GM18909 (cell line): ENCODE results near the gene PTPRN2.
"Not testable (repeated sequence)": the region's sequence is repeated elsewhere in the genome, so short reads cannot be mapped to it uniquely, and the experiment has no call there.

Source experiments
- ATAC-seq: cut with Tn5 transposase; IDR thresholded peaks from one replicate; pipeline ENCODE4 v1.9.1; 2021; ENCODE audit warnings: mild to moderate bottlenecking; ENCODE audit not compliant: unreplicated experiment, poor library complexity

Gene PTPRN2

GRCh38 chr7:157678501-157678900 lies 909.1 kb downstream of the PTPRN2 start:
- ATAC-seq, result no peak

DNA sequence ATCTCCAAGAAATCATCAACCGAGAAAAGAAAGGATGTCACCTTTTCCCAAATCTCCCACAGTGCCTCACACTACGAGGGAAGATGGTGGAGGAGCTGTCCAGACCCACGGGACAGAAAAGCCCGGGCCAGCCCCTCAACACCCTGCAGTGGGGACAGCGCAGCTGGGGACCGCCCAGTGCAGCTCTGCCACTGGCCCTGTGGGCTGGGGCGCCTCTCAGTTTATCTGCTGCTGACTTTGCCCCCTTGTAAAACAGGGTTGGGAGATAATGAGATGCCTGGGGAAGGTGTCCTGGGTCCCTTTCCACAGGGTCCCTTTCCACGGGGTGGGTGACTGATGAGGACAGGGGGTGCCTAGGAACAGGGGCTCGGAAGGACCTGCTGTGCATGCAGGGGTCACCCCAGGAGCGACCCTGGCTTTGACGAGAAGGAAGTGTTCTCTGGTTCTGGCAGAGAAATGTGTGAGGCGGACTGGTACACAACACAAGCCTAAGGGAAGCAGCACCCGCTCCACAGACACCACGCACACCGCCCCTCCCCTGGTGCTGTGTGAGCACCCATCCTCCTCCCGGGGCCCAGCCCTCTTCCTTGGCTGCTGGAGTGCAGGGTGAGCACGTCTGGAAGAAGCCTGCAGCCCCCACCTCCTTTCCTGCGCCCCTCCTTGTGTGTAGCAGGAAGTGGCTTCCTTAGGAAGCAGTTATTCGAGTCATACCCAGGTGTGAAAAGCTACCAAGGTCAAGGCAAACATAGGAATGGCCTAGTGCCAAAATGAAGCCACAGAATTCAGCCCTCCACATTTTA lies 911.0 kb downstream of the PTPRN2 start:
- no peak for ATAC-seq

DNA sequence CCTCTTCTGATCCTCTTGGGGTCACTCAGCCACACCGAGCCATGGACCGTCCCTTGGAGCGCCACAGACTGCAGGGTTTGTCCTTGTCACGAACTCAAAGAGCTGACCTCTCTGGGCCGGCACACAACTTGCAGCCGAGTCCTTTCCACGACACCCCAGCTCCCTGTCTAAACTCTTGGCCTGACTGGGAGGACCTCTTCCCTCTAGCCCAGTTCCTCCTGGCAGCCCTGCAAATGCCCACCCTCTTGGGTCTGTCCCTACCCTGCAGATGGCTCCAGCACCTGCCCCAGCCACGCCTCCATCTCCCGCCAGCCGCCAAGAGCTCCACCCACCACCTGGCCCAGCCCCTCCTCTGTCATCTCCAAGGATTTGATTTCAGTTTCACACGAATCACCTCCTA lies 911.6 kb downstream of the PTPRN2 start:
- ATAC-seq, result no peak

DNA sequence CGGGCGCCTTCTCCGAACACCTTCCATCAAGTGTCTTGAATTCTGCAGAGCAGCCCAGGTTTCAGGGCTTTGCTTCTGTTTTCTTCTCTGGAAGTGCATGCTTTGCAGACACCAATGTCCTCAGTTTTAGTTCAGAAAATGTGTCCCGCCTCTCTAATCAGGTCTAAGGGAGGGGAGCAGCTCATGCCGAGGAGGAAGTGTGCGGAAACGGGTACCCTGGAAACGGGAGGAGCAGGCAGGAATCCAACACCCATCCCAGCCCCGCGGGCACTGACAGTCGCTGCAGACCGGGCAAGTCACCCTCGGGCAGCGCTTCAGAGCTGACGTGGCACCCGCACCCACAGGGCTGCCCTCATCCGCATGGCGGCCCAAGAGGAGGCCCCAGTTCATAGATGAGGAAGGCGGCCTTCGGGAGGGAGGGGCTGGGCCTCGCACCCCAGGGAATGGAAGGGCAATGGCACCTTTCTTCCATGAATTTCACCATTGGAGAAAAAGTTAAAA lies 912.1 kb downstream of the PTPRN2 start:
- ATAC-seq, result no peak

GRCh38 chr7:157674715-157675426 lies 912.8 kb downstream of the PTPRN2 start:
- no peak for ATAC-seq

DNA sequence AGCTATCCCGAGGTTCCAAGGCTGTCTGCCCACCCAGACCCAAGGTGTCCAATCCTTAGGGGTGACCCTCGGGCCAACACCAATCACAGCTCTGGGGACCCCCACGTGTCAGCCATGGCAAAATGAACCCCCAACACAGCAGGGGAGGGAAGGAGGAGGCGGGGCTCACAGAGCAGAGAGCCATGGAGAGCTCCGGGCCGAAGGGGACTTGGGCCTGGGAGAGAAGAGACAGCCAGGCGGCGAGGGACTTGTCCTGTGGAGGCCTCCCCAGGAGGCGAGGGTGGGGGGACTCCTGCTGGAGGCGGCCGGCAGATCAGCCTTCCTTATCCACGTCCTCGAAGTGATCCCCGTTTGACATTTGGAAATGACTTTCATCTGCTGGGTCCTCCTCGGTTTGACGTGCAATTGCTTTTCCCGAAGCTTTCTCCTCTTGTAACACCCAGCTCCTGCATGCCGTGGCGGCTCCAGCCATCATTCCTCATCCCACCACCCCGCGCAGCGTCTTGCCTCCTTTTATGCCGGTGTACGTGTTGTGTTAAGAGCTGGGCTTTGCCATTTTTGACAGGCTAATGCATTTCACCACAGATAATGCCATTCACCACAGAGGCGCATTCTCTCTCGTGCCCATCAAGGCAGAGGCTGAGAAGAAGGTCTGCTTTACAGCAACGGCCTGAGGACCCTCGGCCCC lies 913.5 kb downstream of the PTPRN2 start:
- ATAC-seq, result no peak

- no peak for ATAC-seq
Measured at GRCh38 chr7:157673573-157673972, 914.0 kb downstream of the PTPRN2 start.

GRCh38 chr7:157671358-157672255 lies 916.0 kb downstream of the PTPRN2 start:
- no peak for ATAC-seq

- ATAC-seq, result no peak
Measured at GRCh38 chr7:157670490-157671357, 916.9 kb downstream of the PTPRN2 start.

- ATAC-seq, result no peak
Measured at GRCh38 chr7:157669768-157670351, 917.8 kb downstream of the PTPRN2 start.

- ATAC-seq, result no peak
Measured at GRCh38 chr7:157668884-157669767, 918.5 kb downstream of the PTPRN2 start.

- no peak for ATAC-seq
Measured at GRCh38 chr7:157668221-157668883, 919.3 kb downstream of the PTPRN2 start.

DNA sequence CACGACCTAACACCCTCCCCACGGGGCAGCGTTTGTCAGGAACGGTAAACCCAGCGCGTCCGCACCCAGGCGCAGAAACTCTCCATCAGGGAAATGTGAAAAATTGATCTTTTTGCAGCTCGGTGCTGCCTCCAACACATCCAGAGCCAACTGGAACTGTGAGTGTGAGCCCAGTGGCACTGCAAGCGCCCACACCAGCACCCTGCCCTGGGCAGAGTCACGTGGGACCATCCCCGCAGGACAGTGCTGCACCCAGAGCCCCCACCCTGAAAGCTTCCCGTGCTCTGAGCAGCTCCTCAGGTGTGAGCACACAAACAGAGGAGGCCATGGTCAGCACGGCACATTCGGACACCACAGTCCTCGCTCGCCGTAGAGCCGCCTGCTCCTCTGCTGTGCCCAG lies 919.9 kb downstream of the PTPRN2 start:
- no peak for ATAC-seq

DNA sequence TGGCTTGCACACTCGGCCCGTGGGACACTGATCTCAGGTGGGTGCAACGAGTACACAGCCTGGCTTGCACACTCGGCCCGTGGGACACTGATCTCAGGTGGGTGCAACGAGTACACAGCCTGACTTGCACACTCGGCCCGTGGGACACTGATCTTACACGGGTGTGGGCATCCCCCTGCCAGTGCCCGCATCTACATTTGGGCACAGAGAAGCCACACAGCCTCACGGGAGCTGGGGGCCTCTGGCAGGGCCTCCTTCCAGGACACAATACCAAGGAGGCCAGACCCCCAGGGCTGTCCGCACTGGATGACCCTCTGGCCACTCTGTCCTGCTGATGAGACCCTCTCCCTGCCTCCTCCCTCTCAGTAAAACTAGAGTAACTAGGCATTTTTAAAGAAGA lies 920.4 kb downstream of the PTPRN2 start:
- ATAC-seq, result no peak

DNA sequence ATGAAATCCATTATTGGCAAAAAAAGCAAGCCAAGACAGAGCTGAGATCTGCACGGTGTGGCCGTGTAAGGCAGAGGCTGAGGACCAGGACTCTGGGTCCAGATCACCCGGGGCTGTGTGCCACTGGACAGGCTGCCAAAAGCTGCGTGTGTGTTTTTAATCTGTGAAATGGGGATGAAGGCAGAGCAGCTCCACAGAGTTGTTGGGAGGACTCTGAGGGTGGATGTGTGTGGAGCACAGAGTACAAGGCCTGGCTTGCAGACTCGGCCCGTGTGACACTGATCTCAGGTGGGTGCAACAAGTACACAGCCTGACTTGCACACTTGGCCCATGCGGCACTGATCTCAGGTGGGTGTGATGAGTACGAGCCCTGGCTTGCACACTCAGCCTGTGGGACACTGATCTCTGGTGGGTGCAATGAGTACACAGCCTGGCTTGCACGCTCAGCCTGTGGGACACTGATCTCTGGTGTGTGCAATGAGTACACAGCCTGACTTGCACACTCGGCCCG lies 921.0 kb downstream of the PTPRN2 start:
- ATAC-seq, result no peak

GRCh38 chr7:157665634-157665988 lies 922.0 kb downstream of the PTPRN2 start:
- not testable (repeated sequence) for ATAC-seq
